Effector memory CD4-positive, alpha-beta T cell (primary cell): ENCODE measurements around the gene ATP1A3.
"Not testable (repeated sequence)": the region's sequence is repeated elsewhere in the genome, so short reads cannot be mapped to it uniquely, and the experiment has no call there.

Experiments
- DNase-seq, 3 donors: peaks; one replicate each; pipeline ENCODE4 v3.0.0-alpha.2; 2020
- H3K27ac ChIP-seq: 2 replicates; pipeline ENCODE4 v1.7.0; 2013; ENCODE audit warnings: mild to moderate bottlenecking, low read length, moderate library complexity; ENCODE audit not compliant: insufficient read depth, poor library complexity, severe bottlenecking
- H3K27me3 ChIP-seq: replicated peaks from 2 replicates; pipeline ENCODE4 v1.7.0; 2013; ENCODE audit warnings: mild to moderate bottlenecking, low read length; ENCODE audit not compliant: insufficient read depth, control insufficient read depth, poor library complexity, severe bottlenecking
- H3K36me3 ChIP-seq: 2 replicates; pipeline ENCODE4 v1.7.0; 2013; ENCODE audit warnings: mild to moderate bottlenecking, low read length, moderate library complexity; ENCODE audit not compliant: control insufficient read depth, insufficient read depth
- H3K4me1 ChIP-seq: 2 replicates; pipeline ENCODE4 v1.7.0; 2013; ENCODE audit warnings: low read length, mild to moderate bottlenecking; ENCODE audit not compliant: control insufficient read depth, insufficient read depth, poor library complexity, severe bottlenecking
- H3K4me3 ChIP-seq: 2 replicates; pipeline ENCODE4 v1.7.0; 2013; ENCODE audit warnings: low read length, low read depth, mild to moderate bottlenecking; ENCODE audit not compliant: insufficient read depth, poor library complexity, severe bottlenecking
- H3K9me3 ChIP-seq: 2 replicates; pipeline ENCODE4 v1.7.0; 2013; ENCODE audit warnings: mild to moderate bottlenecking, low read length, moderate library complexity; ENCODE audit not compliant: control insufficient read depth

Gene ATP1A3

DNA sequence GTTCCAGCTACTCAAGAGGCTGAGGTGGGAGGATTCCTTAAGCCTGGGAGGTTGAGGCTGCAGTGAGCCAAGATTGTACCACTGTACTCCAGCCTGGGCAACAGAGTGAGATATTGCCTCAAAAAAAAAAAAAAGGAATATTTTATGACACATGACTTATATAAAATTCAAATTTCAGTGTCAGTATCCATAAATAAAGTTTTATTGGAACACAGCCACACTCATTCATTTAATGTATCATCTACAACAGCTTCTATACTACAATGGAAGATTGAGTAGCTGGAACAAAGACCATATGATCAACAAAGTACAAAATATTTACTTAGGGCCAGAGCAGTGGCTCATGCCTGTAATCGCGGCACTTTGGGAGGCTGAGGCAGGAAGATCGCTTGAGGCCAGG, 18.7 kb upstream of the ATP1A3 start:
- not testable (repeated sequence) for H3K27me3 ChIP-seq, H3K4me3 ChIP-seq, H3K27ac ChIP-seq, H3K36me3 ChIP-seq, H3K4me1 ChIP-seq, H3K9me3 ChIP-seq, DNase-seq

- no peaks in the 10 kb centered on the region for H3K9me3 ChIP-seq
- no peaks in the 10 kb centered on the region for H3K27me3 ChIP-seq
- no peak for DNase-seq
- H3K4me1 ChIP-seq: no peaks in the 10 kb centered on the region
- H3K36me3 ChIP-seq: no peaks in the 10 kb centered on the region
- no peak overlapping the region for H3K4me3 ChIP-seq
- no peak overlapping the region for H3K27ac ChIP-seq
Observed at GRCh38 chr19:42010245-42011126, 16.5 kb upstream of the ATP1A3 start.

DNA sequence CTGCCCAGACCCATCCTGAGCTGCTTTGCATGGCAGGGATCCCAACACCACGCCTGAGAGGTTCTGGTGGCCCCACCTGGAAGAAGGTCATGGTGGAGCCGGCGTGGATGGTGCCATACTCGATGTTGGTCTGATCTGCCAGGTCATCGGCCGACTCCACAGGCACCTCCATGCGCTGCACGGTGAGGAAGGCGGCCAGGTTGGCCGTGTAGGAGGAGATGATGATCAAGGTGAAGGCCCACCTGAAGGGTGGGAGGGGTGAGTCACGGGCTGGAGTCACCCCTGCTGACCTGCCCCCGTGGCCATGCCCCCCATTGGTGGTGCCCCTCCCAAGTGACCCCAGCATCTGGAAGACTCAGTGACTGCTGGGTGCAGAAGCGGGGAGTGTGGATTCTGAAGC, 12.5 kb upstream of the ATP1A3 start:
- H3K4me3 ChIP-seq: no peak overlapping the region
- no peaks in the 10 kb centered on the region for H3K9me3 ChIP-seq
- no peak for DNase-seq
- no peaks in the 10 kb centered on the region for H3K27me3 ChIP-seq
- no peaks in the 10 kb centered on the region for H3K36me3 ChIP-seq
- H3K27ac ChIP-seq: no peak overlapping the region
- no peaks in the 10 kb centered on the region for H3K4me1 ChIP-seq

- no peak overlapping the region for H3K4me3 ChIP-seq
- H3K27ac ChIP-seq: no peak overlapping the region
- no peak for DNase-seq
- no peaks in the 10 kb centered on the region for H3K27me3 ChIP-seq
- no peaks in the 10 kb centered on the region for H3K9me3 ChIP-seq
- no peaks in the 10 kb centered on the region for H3K36me3 ChIP-seq
- no peaks in the 10 kb centered on the region for H3K4me1 ChIP-seq
Observed at GRCh38 chr19:42005504-42005903, 11.5 kb upstream of the ATP1A3 start.

- H3K4me3 ChIP-seq: no peak overlapping the region
- H3K4me1 ChIP-seq: no peaks in the 10 kb centered on the region
- no peak for DNase-seq
- no peak overlapping the region for H3K27ac ChIP-seq
- H3K27me3 ChIP-seq: peaks cover 7% of the 10 kb centered on the region
- H3K36me3 ChIP-seq: no peaks in the 10 kb centered on the region
- H3K9me3 ChIP-seq: no peaks in the 10 kb centered on the region
Observed at GRCh38 chr19:42003506-42004294, 9.7 kb upstream of the ATP1A3 start.

- Histone ChIP-seq H3K36me3 (no peaks in the 10 kb centered on the region), H3K27me3 (peaks cover 32% of the 10 kb centered on the region), H3K27ac (no peak overlapping the region), H3K9me3 (no peaks in the 10 kb centered on the region), H3K4me3 (no peak overlapping the region), H3K4me1 (peaks cover 9% of the 10 kb centered on the region)
- DNase-seq: no peak
Observed at GRCh38 chr19:41999878-42000208, 5.8 kb upstream of the ATP1A3 start.

DNA sequence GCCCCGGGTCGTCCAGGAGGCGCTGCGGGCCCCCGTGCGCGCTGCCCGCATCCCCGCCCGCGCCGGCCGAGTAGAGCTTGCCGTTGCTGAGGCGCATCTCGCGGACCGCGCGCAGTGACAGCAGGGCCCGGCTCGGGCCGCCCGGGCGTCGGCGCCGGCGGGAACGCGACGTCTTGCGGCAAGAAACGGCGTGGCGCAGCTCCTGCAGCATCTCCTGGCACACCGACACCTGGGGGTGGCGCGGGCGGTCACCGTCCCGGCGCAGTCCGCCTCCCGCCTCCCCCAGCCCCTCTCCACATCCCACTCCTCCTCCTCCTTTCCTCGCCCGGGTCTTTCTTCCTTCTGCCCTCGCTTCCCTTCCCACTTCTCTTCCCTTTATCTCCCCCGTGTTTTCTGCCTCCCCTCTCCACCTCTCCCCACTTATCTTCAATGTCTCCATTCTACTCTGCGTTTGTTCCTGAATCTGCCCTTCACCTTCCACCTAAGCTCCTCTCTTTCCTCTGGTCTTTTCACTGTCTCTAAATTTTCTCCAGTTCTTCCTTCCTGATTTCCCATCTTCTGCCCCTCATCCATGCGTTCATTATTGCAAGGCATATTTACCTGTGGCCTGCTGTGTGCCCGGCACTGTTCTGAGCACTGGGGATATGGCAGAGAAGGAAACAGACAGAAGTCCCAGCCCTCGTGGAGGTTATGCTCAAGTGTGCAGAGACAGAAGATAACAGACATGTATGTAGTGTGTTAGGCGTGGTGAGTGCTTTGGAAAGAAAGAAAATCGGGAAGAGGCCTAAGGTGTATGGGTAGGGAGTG, 5.2 kb upstream of the ATP1A3 start:
- Histone ChIP-seq H3K4me1 (peaks cover 12% of the 10 kb centered on the region), H3K4me3 (no peak overlapping the region), H3K27ac (no peak overlapping the region), H3K27me3 (peaks cover 32% of the 10 kb centered on the region), H3K36me3 (no peaks in the 10 kb centered on the region), H3K9me3 (no peaks in the 10 kb centered on the region)
- no peak for DNase-seq

DNA sequence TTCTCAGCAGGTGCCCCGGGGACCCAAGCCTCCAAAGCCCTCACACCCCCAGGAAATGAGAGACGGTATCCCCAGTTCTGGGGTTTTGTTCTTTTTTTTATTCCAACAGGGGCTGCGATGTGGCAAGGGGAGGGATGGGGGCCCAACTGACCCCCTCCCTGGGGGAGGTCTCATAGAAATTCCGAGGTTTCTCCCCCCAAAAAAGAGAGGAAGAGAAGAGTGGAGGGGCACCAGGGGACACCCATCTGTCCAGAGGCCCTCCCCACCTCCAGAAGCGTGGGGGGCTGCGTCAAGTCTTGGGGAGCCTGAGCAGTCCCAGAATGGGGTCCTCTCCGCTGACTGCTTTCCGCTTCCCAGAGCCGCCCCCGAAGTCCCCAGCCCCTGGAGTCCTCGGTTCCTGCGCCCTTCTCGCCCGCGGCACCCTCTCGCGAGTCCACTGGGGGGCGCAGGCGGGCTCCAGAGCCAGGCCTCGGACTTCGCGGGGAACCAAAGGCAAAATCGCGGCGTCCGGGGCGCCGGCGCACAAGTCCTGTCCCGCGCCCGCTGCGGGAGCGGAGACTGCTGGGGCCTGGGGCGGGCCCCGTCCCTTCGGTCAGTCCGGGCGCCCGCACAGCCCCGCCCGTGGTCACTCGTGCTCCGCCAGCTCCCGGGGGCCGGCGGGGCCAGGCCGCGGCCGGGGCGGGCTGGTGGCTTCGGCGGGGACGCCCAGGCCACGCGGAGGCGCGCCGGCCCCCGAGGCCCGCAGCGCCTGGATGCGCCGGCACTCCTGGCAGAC, 4.4 kb upstream of the ATP1A3 start:
- no peaks in the 10 kb centered on the region for H3K36me3 ChIP-seq
- H3K27me3 ChIP-seq: peaks cover 32% of the 10 kb centered on the region
- H3K4me3 ChIP-seq: no peak overlapping the region
- H3K4me1 ChIP-seq: peaks cover 16% of the 10 kb centered on the region
- no peak for DNase-seq
- no peaks in the 10 kb centered on the region for H3K9me3 ChIP-seq
- no peak overlapping the region for H3K27ac ChIP-seq

DNA sequence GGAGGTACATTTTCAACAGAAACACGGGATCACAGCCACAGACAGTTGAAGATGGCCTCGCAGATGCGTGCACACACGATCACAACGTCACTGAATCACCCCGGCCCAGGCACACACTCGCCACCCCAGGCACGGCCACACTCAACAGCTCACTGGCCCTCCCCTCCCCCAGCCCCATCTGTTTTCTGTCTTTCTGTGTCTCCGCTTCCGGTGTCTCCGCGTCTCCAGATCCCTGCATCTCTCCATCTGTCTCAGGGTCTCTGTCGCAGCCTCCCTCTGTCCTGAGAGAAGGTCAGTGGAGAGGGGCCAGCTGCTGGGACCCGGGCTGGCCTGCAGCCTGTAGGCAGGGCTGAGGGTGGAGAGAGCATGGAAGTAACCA, 3.8 kb upstream of the ATP1A3 start:
- peaks cover 19% of the 10 kb centered on the region for H3K4me1 ChIP-seq
- H3K9me3 ChIP-seq: no peaks in the 10 kb centered on the region
- DNase-seq: no peak
- no peaks in the 10 kb centered on the region for H3K36me3 ChIP-seq
- peaks cover 32% of the 10 kb centered on the region for H3K27me3 ChIP-seq
- no peak overlapping the region for H3K27ac ChIP-seq
- H3K4me3 ChIP-seq: no peak overlapping the region
